ENCODE data around the gene TOP1.

GRCh38 chr20:41045671-41046070, 17.0 kb downstream of the TOP1 start:
- no peak for TF ChIP-seq CTCF (IDR thresholded peaks at IDR 0.05; ENCODE audit: low read depth, low read length, poor library complexity, severe bottlenecking)
- TF ChIP-seq EZH2phosphoT487 (IDR thresholded peaks at IDR 0.05; ENCODE audit: borderline replicate concordance, low read length): no peak
